ENCODE data around the gene MLLT1. TPM values are rescaled to one million over a fixed set of nuclear protein-coding genes. Genes with fewer than 3 reads are reported as not detected.

Gene MLLT1
- total RNA-seq, 5 donors from 2014 or later (not counting 1 experiment from before 2014, with no cell fraction given) = 31.4 to 59.8 (median 57.2) TPM

- no peak for DNase-seq
- Histone ChIP-seq H3K36me3 (ENCODE audit: control insufficient read depth in 2 of 2, extremely low read depth in 1 of 2, insufficient read depth in 1 of 2, low read length in 1 of 2) (peaks cover 16 to 24% of the 10 kb centered on the region in 2 donors), H3K27ac (ENCODE audit: low read length) (no peak overlapping the region), H3K4me1 (ENCODE audit: control insufficient read depth in 1 of 2, extremely low read depth in 1 of 2, insufficient read depth in 2 of 2, low read length in 2 of 2) (peaks cover 0 to 23% of the 10 kb centered on the region in 2 experiments), H3K4me3 (ENCODE audit: control insufficient read depth in 1 of 2, extremely low read depth in 1 of 2, low read length in 1 of 2) (no peak overlapping the region), H3K27me3 (replicated peaks in 1 of 2; ENCODE audit: control insufficient read depth in 2 of 2, extremely low read depth in 1 of 2, insufficient read depth in 2 of 2, low read length in 1 of 2) (no peaks in the 10 kb centered on the region), H3K9me3 (no peaks in the 10 kb centered on the region)
- CTCF ChIA-PET = no interaction called here
- POLR2A ChIA-PET = no interaction called here
- Mint-ChIP-seq H3K4me1 (peaks cover 33 to 56% (median 48%) of the 10 kb centered on the region in 3 donors), H3K27me3 (no peaks in the 10 kb centered on the region), H3K4me3 (no peak overlapping the region), H3K27ac (no peak overlapping the region), H3K36me3 (peaks cover 32% of the 10 kb centered on the region), H3K9me3 (no peaks in the 10 kb centered on the region)
- 95% methylated on average over 20 of the region's 31 CpGs for WGBS (ENCODE audit: insufficient coverage)
- no peak for ATAC-seq (replicated peaks in 1 of 4)
These were observed 9.6 kb downstream of the MLLT1 start for GRCh38 chr19:6270076-6270745.

GRCh38 chr19:6269101-6269886 is 10.5 kb downstream of the MLLT1 start:
- Mint-ChIP-seq H3K27me3 (no peaks in the 10 kb centered on the region), H3K4me3 (no peak overlapping the region), H3K9me3 (no peaks in the 10 kb centered on the region), H3K36me3 (peaks cover 32% of the 10 kb centered on the region), H3K27ac (peak overlapping the region in 1 of 2 donors; percentile 39), H3K4me1 (peaks cover 26 to 47% (median 43%) of the 10 kb centered on the region in 3 donors)
- H3K4me1 ChIP-seq (ENCODE audit: control insufficient read depth in 1 of 2, extremely low read depth in 1 of 2, insufficient read depth in 2 of 2, low read length in 2 of 2) = peaks cover 0 to 17% of the 10 kb centered on the region in 2 experiments
- no peak for DNase-seq
- ChIA-PET POLR2A (no interaction called here), CTCF (no interaction called here)
- no peak for ATAC-seq (replicated peaks in 1 of 4)
- peaks cover 16 to 27% of the 10 kb centered on the region in 2 donors for H3K36me3 ChIP-seq (ENCODE audit: control insufficient read depth in 2 of 2, extremely low read depth in 1 of 2, insufficient read depth in 1 of 2, low read length in 1 of 2)
- whole genome bisulfite sequencing (ENCODE audit: insufficient coverage) = 94% methylated on average over 29 of the region's 33 CpGs
- H3K4me3 ChIP-seq (ENCODE audit: control insufficient read depth in 1 of 2, extremely low read depth in 1 of 2, low read length in 1 of 2) = no peak overlapping the region
- H3K9me3 ChIP-seq = no peaks in the 10 kb centered on the region
- H3K27me3 ChIP-seq (replicated peaks in 1 of 2; ENCODE audit: control insufficient read depth in 2 of 2, extremely low read depth in 1 of 2, insufficient read depth in 2 of 2, low read length in 1 of 2) = no peaks in the 10 kb centered on the region
- no peak overlapping the region for H3K27ac ChIP-seq (ENCODE audit: low read length)

- Histone ChIP-seq H3K4me1 (ENCODE audit: control insufficient read depth in 1 of 2, extremely low read depth in 1 of 2, insufficient read depth in 2 of 2, low read length in 2 of 2) (peaks cover 0 to 11% of the 10 kb centered on the region in 2 experiments), H3K4me3 (ENCODE audit: control insufficient read depth in 1 of 2, extremely low read depth in 1 of 2, low read length in 1 of 2) (no peak overlapping the region), H3K36me3 (ENCODE audit: control insufficient read depth in 2 of 2, extremely low read depth in 1 of 2, insufficient read depth in 1 of 2, low read length in 1 of 2) (peaks cover 16 to 30% of the 10 kb centered on the region in 2 donors), H3K9me3 (no peaks in the 10 kb centered on the region), H3K27ac (ENCODE audit: low read length) (no peak overlapping the region), H3K27me3 (replicated peaks in 1 of 2; ENCODE audit: control insufficient read depth in 2 of 2, extremely low read depth in 1 of 2, insufficient read depth in 2 of 2, low read length in 1 of 2) (no peaks in the 10 kb centered on the region)
- CTCF ChIA-PET = no interaction called here
- H3K4me3 Mint-ChIP-seq = no peak overlapping the region
- H3K9me3 Mint-ChIP-seq = no peaks in the 10 kb centered on the region
- ATAC-seq (replicated peaks in 1 of 4) (no peak), DNase-seq (no peak)
- POLR2A ChIA-PET = no interaction called here
- no peaks in the 10 kb centered on the region for H3K27me3 Mint-ChIP-seq
- H3K27ac Mint-ChIP-seq = peak overlapping the region in 1 of 2 donors; percentile 39
- H3K4me1 Mint-ChIP-seq = peaks cover 19 to 42% (median 35%) of the 10 kb centered on the region in 3 donors
- no CpG with 5 or more reads among the region's 4 CpGs for WGBS (ENCODE audit: insufficient coverage)
- H3K36me3 Mint-ChIP-seq = peaks cover 34% of the 10 kb centered on the region
These were observed 11.4 kb downstream of the MLLT1 start for GRCh38 chr19:6268382-6268771.

- ChIA-PET CTCF (no interaction called here), POLR2A (no interaction called here)
- H3K9me3 ChIP-seq = no peaks in the 10 kb centered on the region
- H3K4me3 Mint-ChIP-seq = no peak overlapping the region
- no peaks in the 10 kb centered on the region for H3K9me3 Mint-ChIP-seq
- DNase-seq (no peak), ATAC-seq (replicated peaks in 1 of 4) (no peak)
- H3K27me3 ChIP-seq (replicated peaks in 1 of 2; ENCODE audit: control insufficient read depth in 2 of 2, extremely low read depth in 1 of 2, insufficient read depth in 2 of 2, low read length in 1 of 2) = no peaks in the 10 kb centered on the region
- H3K36me3 Mint-ChIP-seq = peaks cover 36% of the 10 kb centered on the region
- H3K4me1 ChIP-seq (ENCODE audit: control insufficient read depth in 1 of 2, extremely low read depth in 1 of 2, insufficient read depth in 2 of 2, low read length in 2 of 2) = peaks cover 0 to 5% of the 10 kb centered on the region in 2 experiments
- peaks cover 17 to 42% (median 31%) of the 10 kb centered on the region in 3 donors for H3K4me1 Mint-ChIP-seq
- no peak overlapping the region for H3K4me3 ChIP-seq (ENCODE audit: control insufficient read depth in 1 of 2, extremely low read depth in 1 of 2, low read length in 1 of 2)
- 88% methylated on average over 10 of the region's 17 CpGs for WGBS (ENCODE audit: insufficient coverage)
- no peak overlapping the region for H3K27ac ChIP-seq (ENCODE audit: low read length)
- H3K36me3 ChIP-seq (ENCODE audit: control insufficient read depth in 2 of 2, extremely low read depth in 1 of 2, insufficient read depth in 1 of 2, low read length in 1 of 2) = peaks cover 16 to 34% of the 10 kb centered on the region in 2 donors
- no peaks in the 10 kb centered on the region for H3K27me3 Mint-ChIP-seq
- H3K27ac Mint-ChIP-seq = peak overlapping the region in 1 of 2 donors; percentile 39
These were observed 12.0 kb downstream of the MLLT1 start for GRCh38 chr19:6267552-6268381.

- Histone ChIP-seq H3K4me3 (ENCODE audit: control insufficient read depth in 1 of 2, extremely low read depth in 1 of 2, low read length in 1 of 2) (no peak overlapping the region), H3K36me3 (ENCODE audit: control insufficient read depth in 2 of 2, extremely low read depth in 1 of 2, insufficient read depth in 1 of 2, low read length in 1 of 2) (peaks cover 26 to 45% of the 10 kb centered on the region in 2 donors), H3K27me3 (replicated peaks in 1 of 2; ENCODE audit: control insufficient read depth in 2 of 2, extremely low read depth in 1 of 2, insufficient read depth in 2 of 2, low read length in 1 of 2) (no peaks in the 10 kb centered on the region), H3K4me1 (ENCODE audit: control insufficient read depth in 1 of 2, extremely low read depth in 1 of 2, insufficient read depth in 2 of 2, low read length in 2 of 2) (peaks cover 0 to 18% of the 10 kb centered on the region in 2 experiments), H3K9me3 (no peaks in the 10 kb centered on the region), H3K27ac (ENCODE audit: low read length) (no peak overlapping the region)
- Mint-ChIP-seq H3K36me3 (peaks cover 27% of the 10 kb centered on the region), H3K9me3 (no peaks in the 10 kb centered on the region), H3K4me1 (peaks cover 21 to 31% (median 26%) of the 10 kb centered on the region in 3 donors), H3K27me3 (no peaks in the 10 kb centered on the region), H3K27ac (no peak overlapping the region), H3K4me3 (no peak overlapping the region)
- no peak for ATAC-seq (replicated peaks in 1 of 4)
- ChIA-PET CTCF (no interaction called here), POLR2A (no interaction called here)
- DNase-seq = no peak
- no CpG with 5 or more reads among the region's 4 CpGs for WGBS (ENCODE audit: insufficient coverage)
These were observed 15.0 kb downstream of the MLLT1 start for GRCh38 chr19:6264803-6265202.

GRCh38 chr19:6263735-6264444 is 15.9 kb downstream of the MLLT1 start:
- POLR2A ChIA-PET = no interaction called here
- ATAC-seq (replicated peaks in 1 of 4) (no peak), DNase-seq (no peak)
- Mint-ChIP-seq H3K4me3 (no peak overlapping the region), H3K36me3 (peaks cover 29% of the 10 kb centered on the region), H3K4me1 (peaks cover 21 to 30% (median 28%) of the 10 kb centered on the region in 3 donors), H3K27ac (peak overlapping the region in 1 of 2 donors; percentile 68), H3K27me3 (no peaks in the 10 kb centered on the region), H3K9me3 (no peaks in the 10 kb centered on the region)
- H3K9me3 ChIP-seq = no peaks in the 10 kb centered on the region
- CTCF ChIA-PET = no interaction called here
- H3K27me3 ChIP-seq (replicated peaks in 1 of 2; ENCODE audit: control insufficient read depth in 2 of 2, extremely low read depth in 1 of 2, insufficient read depth in 2 of 2, low read length in 1 of 2) = no peaks in the 10 kb centered on the region
- peaks cover 27 to 44% of the 10 kb centered on the region in 2 donors for H3K36me3 ChIP-seq (ENCODE audit: control insufficient read depth in 2 of 2, extremely low read depth in 1 of 2, insufficient read depth in 1 of 2, low read length in 1 of 2)
- H3K4me1 ChIP-seq (ENCODE audit: control insufficient read depth in 1 of 2, extremely low read depth in 1 of 2, insufficient read depth in 2 of 2, low read length in 2 of 2) = peaks cover 0 to 18% of the 10 kb centered on the region in 2 experiments
- H3K27ac ChIP-seq (ENCODE audit: low read length) = no peak overlapping the region
- 95% methylated on average over 7 of the region's 18 CpGs for WGBS (ENCODE audit: insufficient coverage)
- H3K4me3 ChIP-seq (ENCODE audit: control insufficient read depth in 1 of 2, extremely low read depth in 1 of 2, low read length in 1 of 2) = no peak overlapping the region
